ENCODE results near the gene ADAM21. TPM values are rescaled to one million over a fixed set of nuclear protein-coding genes. Genes with fewer than 3 reads are reported as not detected.

The ADAM21 gene
- total RNA-seq, 1 experiment from 2014 or later = not detected

DNA sequence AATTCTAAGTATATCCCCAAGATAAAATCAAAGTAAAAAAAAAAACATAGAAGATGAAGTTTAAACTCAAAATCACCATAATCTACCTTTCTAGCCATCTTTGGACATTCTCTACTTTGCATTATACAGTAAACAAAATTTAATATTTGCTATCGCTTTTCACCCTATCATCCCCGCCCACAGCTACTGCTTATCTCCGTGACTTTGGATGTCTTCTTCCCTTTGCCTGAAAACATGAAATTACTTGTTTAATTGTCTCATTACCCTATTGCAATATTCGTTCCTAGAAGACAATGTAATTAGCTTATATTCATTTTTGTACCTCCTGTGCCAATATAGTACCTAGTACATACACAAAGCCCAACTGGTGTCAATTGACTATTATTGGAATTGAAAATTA, 44.4 kb upstream of the ADAM21 start:
- CTCF ChIA-PET = no interaction called here
- peaks cover 19% of the 10 kb centered on the region for H3K9me3 Mint-ChIP-seq (ENCODE audit: unreplicated experiment)

GRCh38 chr14:70415788-70416187, 36.2 kb upstream of the ADAM21 start:
- Mint-ChIP-seq H3K27me3 (ENCODE audit: insufficient read depth, unreplicated experiment) (no peaks in the 10 kb centered on the region), H3K27ac (ENCODE audit: unreplicated experiment) (peak overlapping the region; percentile 81), H3K9me3 (ENCODE audit: unreplicated experiment) (peaks cover 7% of the 10 kb centered on the region), H3K4me1 (ENCODE audit: low read depth, unreplicated experiment) (peaks cover 17% of the 10 kb centered on the region), H3K36me3 (ENCODE audit: insufficient read depth, unreplicated experiment) (no peaks in the 10 kb centered on the region), H3K4me3 (ENCODE audit: unreplicated experiment) (peak overlapping the region; percentile 95)
- CTCF ChIA-PET = no interaction called here
- H3K9me3 ChIP-seq = no peaks in the 10 kb centered on the region
- H3K36me3 ChIP-seq (ENCODE audit: control insufficient read depth, insufficient read depth, low read length) = no peaks in the 10 kb centered on the region
- intact Hi-C loops (cut with micrococcal nuclease; ENCODE audit: unreplicated experiment) = no loop called here
- H3K27me3 ChIP-seq (replicated peaks; ENCODE audit: control insufficient read depth, insufficient read depth, low read length) = no peaks in the 10 kb centered on the region
- TF ChIP-seq CTCF (IDR thresholded peaks at IDR 0.05; ENCODE audit: insufficient read depth in 1 of 2, low read depth in 1 of 2, low read length in 1 of 2, severe bottlenecking in 1 of 2, unreplicated experiment in 1 of 2) = no peak
- no peak for DNase-seq
- no TSS peak for BruUV-seq (replicated peaks)
- POLR2A ChIA-PET = no interaction called here
- peaks cover 5% of the 10 kb centered on the region; the same call in 1 of the 2 replicates for H3K4me1 ChIP-seq
- peak overlapping the region; percentile 56 for H3K4me3 ChIP-seq (ENCODE audit: low read depth, low read length)

More for the DNA sequence above, 44.4 kb upstream of the ADAM21 start:
- no peak for DNase-seq
- Histone ChIP-seq H3K27me3 (replicated peaks; ENCODE audit: control insufficient read depth, insufficient read depth, low read length) (no peaks in the 10 kb centered on the region), H3K4me1 (peaks cover 7% of the 10 kb centered on the region; the same call in 1 of the 2 replicates), H3K9me3 (peaks cover 6% of the 10 kb centered on the region; the same call in 1 of the 2 replicates), H3K4me3 (ENCODE audit: low read depth, low read length) (no peak overlapping the region), H3K36me3 (ENCODE audit: control insufficient read depth, insufficient read depth, low read length) (no peaks in the 10 kb centered on the region)
- H3K4me3 Mint-ChIP-seq (ENCODE audit: unreplicated experiment) = no peak overlapping the region
- no peak for TF ChIP-seq CTCF (IDR thresholded peaks at IDR 0.05; ENCODE audit: insufficient read depth in 1 of 2, low read depth in 1 of 2, low read length in 1 of 2, severe bottlenecking in 1 of 2, unreplicated experiment in 1 of 2)
- no peaks in the 10 kb centered on the region for H3K27me3 Mint-ChIP-seq (ENCODE audit: insufficient read depth, unreplicated experiment)
- POLR2A ChIA-PET = no interaction called here
- H3K36me3 Mint-ChIP-seq (ENCODE audit: insufficient read depth, unreplicated experiment) = peaks cover 23% of the 10 kb centered on the region
- H3K27ac Mint-ChIP-seq (ENCODE audit: unreplicated experiment) = no peak overlapping the region
- H3K4me1 Mint-ChIP-seq (ENCODE audit: low read depth, unreplicated experiment) = no peaks in the 10 kb centered on the region
- BruUV-seq (replicated peaks) = no TSS peak
- intact Hi-C loops (cut with micrococcal nuclease; ENCODE audit: unreplicated experiment) = no loop called here

GRCh38 chr14:70416338-70416724, 35.6 kb upstream of the ADAM21 start:
- ChIA-PET CTCF (no interaction called here), POLR2A (no interaction called here)
- Mint-ChIP-seq H3K4me1 (ENCODE audit: low read depth, unreplicated experiment) (peaks cover 17% of the 10 kb centered on the region), H3K27ac (ENCODE audit: unreplicated experiment) (peak overlapping the region; percentile 81), H3K27me3 (ENCODE audit: insufficient read depth, unreplicated experiment) (no peaks in the 10 kb centered on the region), H3K4me3 (ENCODE audit: unreplicated experiment) (peak overlapping the region; percentile 95), H3K36me3 (ENCODE audit: insufficient read depth, unreplicated experiment) (no peaks in the 10 kb centered on the region), H3K9me3 (ENCODE audit: unreplicated experiment) (peaks cover 10% of the 10 kb centered on the region)
- Histone ChIP-seq H3K4me3 (ENCODE audit: low read depth, low read length) (peak overlapping the region; percentile 56), H3K27me3 (replicated peaks; ENCODE audit: control insufficient read depth, insufficient read depth, low read length) (no peaks in the 10 kb centered on the region), H3K4me1 (peaks cover 5% of the 10 kb centered on the region; the same call in 1 of the 2 replicates), H3K36me3 (ENCODE audit: control insufficient read depth, insufficient read depth, low read length) (no peaks in the 10 kb centered on the region), H3K9me3 (no peaks in the 10 kb centered on the region)
- intact Hi-C loops (cut with micrococcal nuclease; ENCODE audit: unreplicated experiment) = no loop called here
- no peak for TF ChIP-seq CTCF (IDR thresholded peaks at IDR 0.05; ENCODE audit: insufficient read depth in 1 of 2, low read depth in 1 of 2, low read length in 1 of 2, severe bottlenecking in 1 of 2, unreplicated experiment in 1 of 2)
- DNase-seq = peak in 1 of 2 experiments; percentile 6
- BruUV-seq (replicated peaks) = TSS peak; percentile 55
